ENCODE data around the gene PTPRE.

PTPRE gene

GRCh38 chr10:127932521-127933270 is 25.8 kb downstream of the PTPRE start:
- no peak for DNase-seq

- no peak for DNase-seq
These were observed 26.4 kb downstream of the PTPRE start for GRCh38 chr10:127933271-127933670.

GRCh38 chr10:127934383-127934782 is 27.5 kb downstream of the PTPRE start:
- DNase-seq, result no peak

- no peak for DNase-seq
These were observed 28.2 kb downstream of the PTPRE start for GRCh38 chr10:127935071-127935561.

GRCh38 chr10:127937069-127937468 is 30.2 kb downstream of the PTPRE start:
- no peak for DNase-seq

GRCh38 chr10:127937915-127938463 is 31.1 kb downstream of the PTPRE start:
- no peak for DNase-seq

- DNase-seq, result no peak
These were observed 33.0 kb downstream of the PTPRE start for GRCh38 chr10:127939786-127940330.

- no peak for DNase-seq
These were observed 34.1 kb downstream of the PTPRE start for GRCh38 chr10:127940866-127941640.

- DNase-seq, result no peak
These were observed 35.9 kb downstream of the PTPRE start for GRCh38 chr10:127942811-127943210.

GRCh38 chr10:127943336-127943910 is 36.5 kb downstream of the PTPRE start:
- DNase-seq, result no peak

GRCh38 chr10:127944256-127944655 is 37.4 kb downstream of the PTPRE start:
- no peak for DNase-seq

GRCh38 chr10:127945341-127945758 is 38.4 kb downstream of the PTPRE start:
- no peak for DNase-seq

GRCh38 chr10:127945948-127946711 is 39.2 kb downstream of the PTPRE start:
- no peak for DNase-seq

- no peak for DNase-seq
These were observed 40.3 kb downstream of the PTPRE start for GRCh38 chr10:127947211-127947610.

- DNase-seq, result no peak
These were observed 41.9 kb downstream of the PTPRE start for GRCh38 chr10:127948791-127949190.

GRCh38 chr10:127949831-127950230 is 42.9 kb downstream of the PTPRE start:
- DNase-seq, result no peak

GRCh38 chr10:127951861-127952574 is 45.1 kb downstream of the PTPRE start:
- DNase-seq, result no peak

- DNase-seq, result no peak
These were observed 45.6 kb downstream of the PTPRE start for GRCh38 chr10:127952575-127952869.

GRCh38 chr10:127952918-127953317 is 46.0 kb downstream of the PTPRE start:
- DNase-seq, result no peak

GRCh38 chr10:127953876-127954275 is 47.0 kb downstream of the PTPRE start:
- no peak for DNase-seq

- no peak for DNase-seq
These were observed 52.5 kb downstream of the PTPRE start for GRCh38 chr10:127959428-127959827.

- DNase-seq, result no peak
These were observed 54.2 kb downstream of the PTPRE start for GRCh38 chr10:127961071-127961470.
